GM23338 (cell line): ENCODE data around the gene HRK. TPM values are rescaled to one million over a fixed set of nuclear protein-coding genes. Genes with fewer than 3 reads are reported as not detected.

Experiments
- ATAC-seq: fragments of 200-7000 bp; cut with Tn5 transposase; 3 replicates; pipeline ENCODE4 v1.9.1; 2020
- DNase-seq: peaks from one replicate; pipeline ENCODE4 v3.0.0-alpha.2; 2015; ENCODE audit warnings: low spot score
- H2AFZ ChIP-seq: fragments of 200-600 bp; sonication (generic); 2 replicates; pipeline ENCODE4 v1.8.0; 2016; ENCODE audit warnings: antibody characterized with exemption, mild to moderate bottlenecking, moderate library complexity
- H3F3A ChIP-seq: fragments of 200-600 bp; sonication (generic); replicated peaks from 2 replicates; pipeline ENCODE4 v1.8.0; 2017; ENCODE audit warnings: antibody characterized with exemption, mixed run types, low read depth
- H3K27ac ChIP-seq: fragments of 200-600 bp; sonication (generic); 2 replicates; pipeline ENCODE4 v1.6.1; 2016; ENCODE audit warnings: low read depth
- H3K27me3 ChIP-seq: fragments of 200-600 bp; sonication (generic); 2 replicates; pipeline ENCODE4 v1.8.0; 2016; ENCODE audit warnings: mild to moderate bottlenecking, mixed run types, moderate library complexity; ENCODE audit not compliant: insufficient read depth
- H3K36me3 ChIP-seq: fragments of 200-600 bp; sonication (generic); 2 replicates; pipeline ENCODE4 v1.8.0; 2016; ENCODE audit warnings: mild to moderate bottlenecking; ENCODE audit not compliant: insufficient read depth
- H3K4me1 ChIP-seq: fragments of 200-600 bp; sonication (generic); 2 replicates; pipeline ENCODE4 v1.8.0; 2016; ENCODE audit warnings: mild to moderate bottlenecking, moderate library complexity; ENCODE audit not compliant: insufficient read depth
- H3K4me2 ChIP-seq: fragments of 200-600 bp; sonication (generic); 2 replicates; pipeline ENCODE4 v1.7.1; 2017; ENCODE audit warnings: mixed run types
- H3K4me3 ChIP-seq: fragments of 200-600 bp; sonication (generic); 2 replicates; pipeline ENCODE4 v1.6.1; 2016; ENCODE audit warnings: mixed run types
- H3K79me2 ChIP-seq: fragments of 200-600 bp; sonication (generic); replicated peaks from 2 replicates; pipeline ENCODE4 v1.8.0; 2017; ENCODE audit warnings: mild to moderate bottlenecking; ENCODE audit not compliant: insufficient read depth
- H3K9me2 ChIP-seq: fragments of 200-600 bp; sonication (generic); 2 replicates; pipeline ENCODE4 v1.8.0; 2017; ENCODE audit not compliant: insufficient read depth
- H4K20me1 ChIP-seq: fragments of 200-600 bp; sonication (generic); replicated peaks from 2 replicates; pipeline ENCODE4 v1.8.0; 2017; ENCODE audit warnings: mild to moderate bottlenecking; ENCODE audit not compliant: insufficient read depth
- H3K27ac Mint-ChIP-seq: 2 replicates; pipeline ENCODE4 v1.8.0; 2020; ENCODE audit warnings: inconsistent platforms, mild to moderate bottlenecking, moderate library complexity, mixed read lengths
- H3K27me3 Mint-ChIP-seq: 3 replicates; pipeline ENCODE4 v1.8.0; 2022; ENCODE audit warnings: low read depth, mild to moderate bottlenecking, moderate library complexity, mixed read lengths, inconsistent platforms; ENCODE audit not compliant: insufficient read depth, poor library complexity
- H3K36me3 Mint-ChIP-seq: 3 replicates; pipeline ENCODE4 v1.8.0; 2021; ENCODE audit warnings: low read depth, mild to moderate bottlenecking, inconsistent platforms, moderate library complexity, mixed read lengths
- H3K4me1 Mint-ChIP-seq: 3 replicates; pipeline ENCODE4 v1.8.0; 2020; ENCODE audit warnings: mild to moderate bottlenecking, inconsistent platforms, mixed read lengths
- H3K4me3 Mint-ChIP-seq: 3 replicates; pipeline ENCODE4 v1.8.0; 2021; ENCODE audit warnings: moderate library complexity, mild to moderate bottlenecking, inconsistent platforms, mixed read lengths
- H3K9me3 Mint-ChIP-seq: 3 replicates; pipeline ENCODE4 v1.8.0; 2020; ENCODE audit warnings: moderate library complexity, mild to moderate bottlenecking, inconsistent platforms, mixed read lengths
- ETS1 ChIP-seq: IDR thresholded peaks from 2 replicates; pipeline ENCODE4 v1.6.1; 2016; ENCODE audit warnings: antibody characterized with exemption
- EZH2phosphoT487 ChIP-seq: fragments of 200-600 bp; sonication (generic); IDR thresholded peaks from one replicate; pipeline ENCODE4 v1.8.1; 2018; ENCODE audit warnings: antibody characterized with exemption; ENCODE audit not compliant: unreplicated experiment
- POLR2AphosphoS5 ChIP-seq: IDR thresholded peaks from 2 replicates; pipeline ENCODE4 v1.6.1; 2016; ENCODE audit warnings: antibody characterized with exemption, low read depth
- STAT1 ChIP-seq: IDR thresholded peaks from one replicate; pipeline ENCODE4 v1.6.1; 2016; ENCODE audit warnings: antibody characterized with exemption; ENCODE audit not compliant: unreplicated experiment
- ZNF462 ChIP-seq: fragments of 250-450 bp; sonication (Bioruptor Pico); IDR thresholded peaks from 2 replicates; pipeline ENCODE4 v1.5.0; 2020; ENCODE audit warnings: mild to moderate bottlenecking, moderate library complexity
- polyA plus RNA-seq: library from polyadenylated mRNA; unstranded; fragments of >200 nt; fragmentation: Nextera tagmentation; extraction: Ambion mirVana; gene quantifications from 2 replicates; pipeline ENCODE4 v1.2.1, GENCODE V29; 2016
- total RNA-seq: library from RNA; depleted of rRNA; stranded (reverse); fragments of >200 nt; shearing (Covaris generic); gene quantifications from 2 replicates; pipeline ENCODE4 v1.2.3, GENCODE V29; 2014

HRK gene
- total and polyA plus RNA-seq, 2 experiments from 2014 or later: 1.7 to 1.9 TPM

GRCh38 chr12:116808113-116809105 is 72.8 kb downstream of the HRK start (continued):
- no peak for TF ChIP-seq ZNF462
- TF ChIP-seq EZH2phosphoT487: no peak
- TF ChIP-seq POLR2AphosphoS5: no peak
- no peak for TF ChIP-seq ETS1

- Histone ChIP-seq H2AFZ (no peak overlapping the region), H3K4me3 (no peak overlapping the region), H3K27ac (no peak overlapping the region), H4K20me1 (no peaks in the 10 kb centered on the region; the same call in 1 of the 2 replicates), H3F3A (no peaks in the 10 kb centered on the region), H3K4me2 (no peak overlapping the region), H3K4me1 (no peaks in the 10 kb centered on the region), H3K79me2 (no peaks in the 10 kb centered on the region), H3K27me3 (no peaks in the 10 kb centered on the region), H3K9me2 (no peaks in the 10 kb centered on the region), H3K36me3 (no peaks in the 10 kb centered on the region)
- Mint-ChIP-seq H3K4me3 (no peak overlapping the region), H3K9me3 (no peaks in the 10 kb centered on the region), H3K27me3 (peaks cover 4% of the 10 kb centered on the region), H3K4me1 (no peaks in the 10 kb centered on the region; the same call in 2 of the 3 replicates), H3K36me3 (no peaks in the 10 kb centered on the region), H3K27ac (no peak overlapping the region)
- ATAC-seq (no peak), DNase-seq (no peak)
- no peak for TF ChIP-seq STAT1
Measured at GRCh38 chr12:116807546-116807945, 73.7 kb downstream of the HRK start.
